Spleen (tissue), 11 donors: ENCODE data around the gene PRIMPOL. TPM values are rescaled to one million over a fixed set of nuclear protein-coding genes. Genes with fewer than 3 reads are reported as not detected.

ENCODE experiments used
- DNase-seq: peaks from one replicate; pipeline ENCODE4 v3.0.0-alpha.2; 2020
- H3K27ac ChIP-seq, 8 donors: fragments of 200-600 bp; sonication (generic) in 7 of 8; 1 replicate in 4 of 8; 2 replicates in 4 of 8; pipeline versions ENCODE4 v1.5.0 to v1.8.0; 2016 to 2021; ENCODE audit warnings: inconsistent platforms in 4 of 8, mild to moderate bottlenecking in 4 of 8, moderate library complexity in 1 of 8
- H3K27me3 ChIP-seq, 7 donors: fragments of 200-600 bp; sonication (generic) in 6 of 7; replicated peaks in 1 of 7; 1 replicate in 4 of 7; 2 replicates in 3 of 7; pipeline versions ENCODE4 v1.5.0 to v1.8.0; 2016 to 2021; ENCODE audit warnings: inconsistent platforms in 3 of 7, mild to moderate bottlenecking in 1 of 7
- H3K36me3 ChIP-seq, 6 donors: fragments of 200-600 bp; sonication (generic) in 5 of 6; 1 replicate in 4 of 6; 2 replicates in 2 of 6; pipeline versions ENCODE4 v1.5.0 to v1.8.0; 2016 to 2021; ENCODE audit warnings: inconsistent platforms in 2 of 6
- H3K4me1 ChIP-seq, 6 donors: fragments of 200-600 bp; sonication (generic) in 5 of 6; 1 replicate in 3 of 6; 2 replicates in 3 of 6; pipeline versions ENCODE4 v1.5.0 to v1.8.0; 2016 to 2021; ENCODE audit warnings: inconsistent platforms in 3 of 6
- H3K4me3 ChIP-seq, 8 donors: fragments of 200-600 bp; sonication (generic) in 7 of 8; 1 replicate in 4 of 8; 2 replicates in 4 of 8; pipeline versions ENCODE4 v1.5.0 to v1.8.0; 2016 to 2021; ENCODE audit warnings: inconsistent platforms in 4 of 8, mild to moderate bottlenecking in 4 of 8, moderate library complexity in 2 of 8
- H3K9me3 ChIP-seq, 8 donors: fragments of 200-600 bp; sonication (generic) in 7 of 8; 1 replicate in 4 of 8; 2 replicates in 4 of 8; pipeline versions ENCODE4 v1.5.0 to v1.8.0; 2016 to 2021; ENCODE audit warnings: inconsistent platforms in 4 of 8
- CTCF ChIP-seq, 11 experiments: fragments of 200-600 bp in 7 of 11; fragments of 450-650 bp in 4 of 11; sonication (generic) in 4 of 11; IDR thresholded peaks in 8 of 11; conservative IDR thresholded peaks in 3 of 11; 1 replicate in 7 of 11; 2 replicates in 4 of 11; pipeline versions ENCODE4 v1.4.0 to v1.8.0; 2016 to 2021; ENCODE audit warnings: antibody characterized with exemption in 11 of 11, inconsistent platforms in 4 of 11, mild to moderate bottlenecking in 1 of 11
- POLR2A ChIP-seq, 3 donors: fragments of 450-650 bp; IDR thresholded peaks; one replicate each; pipeline ENCODE4 v1.5.1; 2017; ENCODE audit warnings: antibody characterized with exemption in 3 of 3, mild to moderate bottlenecking in 1 of 3
- POLR2AphosphoS5 ChIP-seq, 3 donors: sonication (generic); formaldehyde crosslinking; IDR thresholded peaks; one replicate each; pipeline ENCODE4 v1.5.1; 2017; ENCODE audit warnings: antibody characterized with exemption in 3 of 3
- WGBS, 5 donors: extraction: QIAGEN DNeasy Blood & Tissue Kit in 3 of 5; methylation state at CpG; one replicate each; pipeline versions ENCODE4 v1.1.5 to v1.1.7; 2013 to 2018; 5-methylcytosine and 5-hydroxymethylcytosine counted together
- intact Hi-C: fragments of 100-400 bp; cut with DNase I; formaldehyde crosslinking; loops from one replicate; pipeline ENCODE4 v1.15.0; 2023; ENCODE audit warnings: low total_unique reads
- polyA plus RNA-seq, 3 donors: library from polyadenylated mRNA; stranded (reverse); fragments of 200-250 nt; gene quantifications; one replicate each; pipeline ENCODE4 v1.2.1, GENCODE V29; 2013
- total RNA-seq, 7 donors: library from RNA; depleted of rRNA in 3 of 7; stranded (reverse); fragments of >200 nt in 3 of 7; fragmentation: NEBNext Ultra II Directional in 4 of 7; extraction: Animal tissue kit (Norgen Biotek cat#: 25700) in 4 of 7; gene quantifications; one replicate each; pipeline versions ENCODE4 v1.1.0 to v1.2.1, GENCODE V29; 2016 to 2021
- donor health status: healthy with polysubstance abuse.
- donor health status: DM: no; HTN: no; CAD: no; lungs with moderate emphysema.
- donor health status: DM: no; HTN: no; CAD: no.
- donor health status: Bipolar disorder and iron deficiency.
- donor health status: healthy.
- donor health status: DM: no; HTN: no; CAD: no.
- donor health status: DM: yes; HTN: yes; CAD: no.

Gene PRIMPOL
- total and polyA plus RNA-seq, 10 donors = 17.0 to 46.7 (median 25.8) TPM

GRCh38 chr4:184695178-184695896 is 45.8 kb downstream of the PRIMPOL start:
- H3K9me3 ChIP-seq = no peaks in the 10 kb centered on the region
- H3K27me3 ChIP-seq = no peaks in the 10 kb centered on the region
- H3K36me3 ChIP-seq = peaks cover 0 to 75% (median 12%) of the 10 kb centered on the region in 6 donors
- DNase-seq = no peak
- H3K4me3 ChIP-seq = no peak overlapping the region
- no peak for TF ChIP-seq POLR2A (IDR thresholded peaks at IDR 0.05)
- no peak for TF ChIP-seq CTCF (IDR thresholded peaks at IDR 0.05 in 8 of 11, conservative IDR thresholded peaks at IDR 0.05 in 3 of 11)
- TF ChIP-seq POLR2AphosphoS5 (IDR thresholded peaks at IDR 0.05) = no peak
- no peaks in the 10 kb centered on the region for H3K4me1 ChIP-seq
- WGBS, 5 donors = 78 to 92% (median 88%) methylated on average over 3 of the region's 3 CpGs
- H3K27ac ChIP-seq = no peak overlapping the region
- intact Hi-C loops = no loop called here

- Histone ChIP-seq H3K36me3 (peaks cover 0 to 70% (median 9%) of the 10 kb centered on the region in 6 donors), H3K27me3 (no peaks in the 10 kb centered on the region), H3K27ac (no peak overlapping the region), H3K4me1 (no peaks in the 10 kb centered on the region), H3K9me3 (no peaks in the 10 kb centered on the region), H3K4me3 (no peak overlapping the region)
- 91 to 98% (median 97%) methylated on average over 3 of the region's 3 CpGs for WGBS, 5 donors
- DNase-seq = no peak
- intact Hi-C loops = no loop called here
- TF ChIP-seq POLR2A (IDR thresholded peaks at IDR 0.05) (no peak), POLR2AphosphoS5 (IDR thresholded peaks at IDR 0.05) (no peak), CTCF (IDR thresholded peaks at IDR 0.05 in 8 of 11, conservative IDR thresholded peaks at IDR 0.05 in 3 of 11) (no peak)
These were observed 48.4 kb downstream of the PRIMPOL start for GRCh38 chr4:184697956-184698355.

GRCh38 chr4:184699941-184700340 is 50.4 kb downstream of the PRIMPOL start:
- WGBS, 5 donors = 95 to 100% (median 97%) methylated on average over 4 of the region's 4 CpGs
- Histone ChIP-seq H3K27me3 (no peaks in the 10 kb centered on the region), H3K36me3 (peaks cover 0 to 54% (median 0%) of the 10 kb centered on the region in 6 donors), H3K4me3 (no peak overlapping the region), H3K27ac (no peak overlapping the region), H3K9me3 (no peaks in the 10 kb centered on the region), H3K4me1 (no peaks in the 10 kb centered on the region)
- intact Hi-C loops = no loop called here
- DNase-seq = no peak
- no peak for TF ChIP-seq POLR2AphosphoS5 (IDR thresholded peaks at IDR 0.05)
- no peak for TF ChIP-seq POLR2A (IDR thresholded peaks at IDR 0.05)
- no peak for TF ChIP-seq CTCF (IDR thresholded peaks at IDR 0.05 in 8 of 11, conservative IDR thresholded peaks at IDR 0.05 in 3 of 11)

- no peaks in the 10 kb centered on the region for H3K4me1 ChIP-seq
- intact Hi-C loops = no loop called here
- 94 to 97% (median 96%) methylated on average over 2 of the region's 2 CpGs for WGBS, 5 donors
- H3K4me3 ChIP-seq = no peak overlapping the region
- H3K36me3 ChIP-seq = peaks cover 0 to 43% (median 0%) of the 10 kb centered on the region in 6 donors
- DNase-seq = no peak
- no peak overlapping the region for H3K27ac ChIP-seq
- H3K27me3 ChIP-seq = no peaks in the 10 kb centered on the region
- H3K9me3 ChIP-seq = no peaks in the 10 kb centered on the region
- no peak for TF ChIP-seq POLR2AphosphoS5 (IDR thresholded peaks at IDR 0.05)
- TF ChIP-seq CTCF (IDR thresholded peaks at IDR 0.05 in 8 of 11, conservative IDR thresholded peaks at IDR 0.05 in 3 of 11) = no peak
- TF ChIP-seq POLR2A (IDR thresholded peaks at IDR 0.05) = no peak
These were observed 52.6 kb downstream of the PRIMPOL start for GRCh38 chr4:184702114-184702513.
